ENCODE measurements around the gene AQP6. TPM values are rescaled to one million over a fixed set of nuclear protein-coding genes. Genes with fewer than 3 reads are reported as not detected.

AQP6 gene
- total RNA-seq, 6 experiments from 2014 or later: 0.31 to 0.34 TPM; not detected in 4

GRCh38 chr12:49947593-49948226 is 25.0 kb upstream of the AQP6 start:
- 58% methylated on average over 4 of the region's 7 CpGs for WGBS (ENCODE audit: insufficient coverage, low coverage, low lambda C conversion rate, missing lambda C conversion rate)
- no peaks in the 10 kb centered on the region for H3K36me3 ChIP-seq
- ATAC-seq: no peak
- peaks cover 0 to 11% (median 0%) of the 10 kb centered on the region in 4 donors for H3K4me1 ChIP-seq
- H3K9me3 ChIP-seq: no peaks in the 10 kb centered on the region
- no peaks in the 10 kb centered on the region for H3K27me3 ChIP-seq
- TF ChIP-seq CTCF (IDR thresholded peaks at IDR 0.05) (no peak), POLR2A (IDR thresholded peaks at IDR 0.05) (no peak)
- intact Hi-C loops (cut with DNase I): no loop called here
- H3K27ac ChIP-seq: no peak overlapping the region
- no peak overlapping the region for H3K4me3 ChIP-seq
- DNase-seq: no peak

DNA sequence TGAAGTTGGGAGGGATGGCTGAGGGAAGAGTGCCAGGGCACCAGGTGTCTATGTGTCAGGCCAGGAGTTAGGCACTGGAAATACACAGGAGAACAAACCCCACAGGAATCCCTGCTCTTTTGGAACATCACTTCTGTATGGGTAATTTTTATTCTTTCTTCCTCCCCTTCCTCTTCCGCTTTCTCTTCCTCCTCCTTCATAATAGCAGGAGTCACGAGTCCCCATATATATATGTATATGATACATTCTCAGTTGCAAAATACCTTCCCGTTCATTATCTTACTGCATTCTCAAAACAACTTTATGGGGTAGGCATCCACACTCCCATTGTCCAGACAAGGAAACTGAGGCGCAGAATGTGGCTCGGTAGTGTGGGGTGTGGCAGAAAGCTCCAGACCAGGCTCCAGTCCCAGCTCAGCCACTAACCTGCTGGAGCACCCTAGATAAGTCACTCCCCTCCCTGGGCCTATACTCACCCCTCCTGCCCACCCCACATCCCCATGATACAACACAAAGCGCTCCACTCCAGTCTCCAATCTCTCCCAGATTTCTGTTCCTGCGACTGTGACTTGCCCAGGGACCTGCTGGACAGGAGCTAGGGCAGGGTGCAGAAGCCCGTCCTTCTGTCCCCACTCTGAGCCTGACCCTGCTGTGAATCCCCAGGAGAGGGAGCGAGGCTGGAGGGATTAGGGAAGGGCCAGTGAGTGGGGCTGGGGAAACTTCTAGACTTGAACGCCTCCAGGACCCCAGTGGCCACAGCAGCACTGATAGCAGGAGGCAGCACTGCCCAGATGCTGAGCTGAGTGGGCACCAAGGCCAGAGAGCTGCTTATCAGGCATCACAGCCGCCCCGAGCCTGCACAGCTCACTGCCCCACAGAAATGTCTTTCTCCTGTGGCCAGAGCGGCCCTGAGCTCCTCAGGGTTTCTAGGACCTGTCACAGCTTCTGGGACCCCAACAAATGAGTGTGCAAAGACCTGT is 23.6 kb upstream of the AQP6 start:
- ATAC-seq (no peak), DNase-seq (peak in 1 of 3 donors; percentile 30)
- no peaks in the 10 kb centered on the region for H3K36me3 ChIP-seq
- no peak overlapping the region for H3K27ac ChIP-seq
- H3K27me3 ChIP-seq: no peaks in the 10 kb centered on the region
- H3K4me1 ChIP-seq: peaks cover 0 to 13% (median 0%) of the 10 kb centered on the region in 4 donors
- WGBS (ENCODE audit: insufficient coverage, low coverage, low lambda C conversion rate, missing lambda C conversion rate): 76% methylated on average over 10 of the region's 13 CpGs
- no peak overlapping the region for H3K4me3 ChIP-seq
- TF ChIP-seq POLR2A (IDR thresholded peaks at IDR 0.05): no peak
- no peak for TF ChIP-seq CTCF (IDR thresholded peaks at IDR 0.05)
- intact Hi-C loops (cut with DNase I): no loop called here
- no peaks in the 10 kb centered on the region for H3K9me3 ChIP-seq

GRCh38 chr12:49949866-49950265 is 22.9 kb upstream of the AQP6 start:
- H3K36me3 ChIP-seq: no peaks in the 10 kb centered on the region
- ATAC-seq (no peak), DNase-seq (no peak)
- TF ChIP-seq CTCF (IDR thresholded peaks at IDR 0.05) (no peak), POLR2A (IDR thresholded peaks at IDR 0.05) (no peak)
- no peaks in the 10 kb centered on the region for H3K27me3 ChIP-seq
- intact Hi-C loops (cut with DNase I): no loop called here
- no peak overlapping the region for H3K4me3 ChIP-seq
- H3K9me3 ChIP-seq: no peaks in the 10 kb centered on the region
- H3K4me1 ChIP-seq: peaks cover 0 to 13% (median 0%) of the 10 kb centered on the region in 4 donors
- WGBS (ENCODE audit: insufficient coverage, low coverage, low lambda C conversion rate, missing lambda C conversion rate): 100% methylated on average over 2 of the region's 3 CpGs
- H3K27ac ChIP-seq: no peak overlapping the region

GRCh38 chr12:49950273-49951251 is 22.2 kb upstream of the AQP6 start, which contains the start of gene AQP2:
TSS of gene AQP2 (plus strand) at chr12:49950737. CDS start at chr12:49950831, 94 bp downstream.
- H3K9me3 ChIP-seq: no peaks in the 10 kb centered on the region
- H3K27me3 ChIP-seq: no peaks in the 10 kb centered on the region
- ATAC-seq (no peak), DNase-seq (peak in 1 of 3 donors; percentile 37)
- H3K4me1 ChIP-seq: peaks cover 0 to 9% (median 0%) of the 10 kb centered on the region in 4 donors
- H3K4me3 ChIP-seq: no peak within 1 kb of the TSS
- no peak for TF ChIP-seq CTCF (IDR thresholded peaks at IDR 0.05)
- no peak within 1 kb of the TSS for H3K27ac ChIP-seq
- H3K36me3 ChIP-seq: no peaks in the 10 kb centered on the region
- WGBS (ENCODE audit: insufficient coverage, low coverage, low lambda C conversion rate, missing lambda C conversion rate): 79% methylated on average over 13 of the region's 32 CpGs
- intact Hi-C loops (cut with DNase I): no loop called here

Measured in right lobe of liver (tissue), 6 donors.